Thyroid gland (tissue), 4 donors: ENCODE results near the gene IFNAR1.

ENCODE experiments used
- CTCF ChIP-seq, 6 experiments: fragments of 200-600 bp in 3 of 6; fragments of 450-650 bp in 3 of 6; sonication (generic) in 3 of 6; IDR thresholded peaks; one replicate each; pipeline ENCODE4 v1.5.1; 2016 to 2019; ENCODE audit warnings: antibody characterized with exemption in 6 of 6, mild to moderate bottlenecking in 2 of 6, inconsistent platforms in 1 of 6, moderate library complexity in 1 of 6
- POLR2A ChIP-seq, 2 donors: fragments of 450-650 bp; IDR thresholded peaks; one replicate each; pipeline ENCODE4 v1.6.1; 2017; ENCODE audit warnings: antibody characterized with exemption in 2 of 2, mild to moderate bottlenecking in 2 of 2, moderate library complexity in 1 of 2

DNA sequence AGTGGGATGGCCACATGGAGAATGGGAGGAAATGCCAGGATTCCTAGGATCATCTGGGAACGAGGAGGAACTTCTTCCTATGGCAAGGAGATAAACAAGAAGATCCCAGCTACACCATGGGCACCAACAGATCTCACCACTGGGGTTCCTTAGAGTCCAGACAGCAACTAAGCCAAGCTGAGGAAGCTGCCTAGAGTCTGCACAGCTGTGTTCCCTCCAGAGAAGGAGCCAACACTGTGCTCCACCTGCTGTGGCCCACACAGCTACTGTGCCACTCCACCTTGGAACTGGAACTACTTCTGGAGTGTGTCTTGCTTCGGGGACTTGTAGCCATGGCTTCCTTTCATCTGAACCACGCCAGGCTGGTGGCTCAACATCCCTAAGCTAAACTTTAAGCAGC is 6.0 kb downstream of the IFNAR1 start:
- TF ChIP-seq POLR2A (IDR thresholded peaks at IDR 0.05): no peak
- TF ChIP-seq CTCF (IDR thresholded peaks at IDR 0.05): no peak
